Measurements from ENCODE around the gene GSTM1.

GSTM1 gene

DNA sequence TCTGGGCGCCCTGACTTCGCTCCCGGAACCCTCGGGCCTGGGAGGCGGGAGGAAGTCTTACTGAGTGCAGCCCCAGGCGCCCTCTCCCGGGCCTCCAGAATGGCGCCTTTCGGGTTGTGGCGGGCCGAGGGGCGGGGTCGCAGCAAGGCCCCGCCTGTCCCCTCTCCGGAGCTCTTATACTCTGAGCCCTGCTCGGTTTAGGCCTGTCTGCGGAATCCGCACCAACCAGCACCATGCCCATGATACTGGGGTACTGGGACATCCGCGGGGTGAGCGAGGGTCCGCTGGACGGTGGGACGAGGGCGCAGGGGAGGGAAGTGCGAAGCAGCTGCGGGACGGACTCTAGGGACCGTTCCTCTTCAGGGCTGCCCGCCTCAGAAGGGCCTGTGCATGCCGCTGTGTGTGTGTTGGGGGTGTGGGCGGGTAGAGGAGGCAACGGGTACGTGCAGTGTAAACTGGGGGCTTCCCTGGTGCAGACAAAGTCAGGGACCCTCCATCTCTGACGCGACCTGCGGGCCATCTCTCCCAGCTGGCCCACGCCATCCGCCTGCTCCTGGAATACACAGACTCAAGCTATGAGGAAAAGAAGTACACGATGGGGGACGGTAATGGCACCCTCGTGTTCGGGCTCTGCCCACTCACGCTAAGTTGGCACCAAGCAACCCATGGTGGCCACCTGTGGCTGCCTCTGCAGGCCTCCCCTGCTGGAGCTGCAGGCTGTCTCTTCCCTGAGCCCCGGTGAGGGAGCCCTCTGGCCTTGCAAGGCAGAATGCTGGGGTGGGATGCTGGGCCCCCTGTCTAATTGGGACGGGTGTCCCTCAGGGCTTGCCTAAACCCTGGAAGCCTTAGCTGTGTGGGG is at the start of gene GSTM1:
GSTM1 (plus strand) TSS at position 177 of the 859 bp plus-strand sequence; CDS start at position 234, 57 bp downstream.
- Histone ChIP-seq H3K36me3 (no peaks in the 10 kb centered on the region), H3K9me3 (no peaks in the 10 kb centered on the region), H3K4me3 (ENCODE audit: low read depth in 1 of 2, low read length in 1 of 2) (no peak within 1 kb of the TSS), H3K27ac (no peak within 1 kb of the TSS), H3K4me1 (ENCODE audit: control insufficient read depth in 1 of 2, insufficient read depth in 1 of 2, low read depth in 1 of 2, low read length in 1 of 2) (no peaks in the 10 kb centered on the region), H3K27me3 (no peaks in the 10 kb centered on the region)
- TF ChIP-seq, protein P1, sequence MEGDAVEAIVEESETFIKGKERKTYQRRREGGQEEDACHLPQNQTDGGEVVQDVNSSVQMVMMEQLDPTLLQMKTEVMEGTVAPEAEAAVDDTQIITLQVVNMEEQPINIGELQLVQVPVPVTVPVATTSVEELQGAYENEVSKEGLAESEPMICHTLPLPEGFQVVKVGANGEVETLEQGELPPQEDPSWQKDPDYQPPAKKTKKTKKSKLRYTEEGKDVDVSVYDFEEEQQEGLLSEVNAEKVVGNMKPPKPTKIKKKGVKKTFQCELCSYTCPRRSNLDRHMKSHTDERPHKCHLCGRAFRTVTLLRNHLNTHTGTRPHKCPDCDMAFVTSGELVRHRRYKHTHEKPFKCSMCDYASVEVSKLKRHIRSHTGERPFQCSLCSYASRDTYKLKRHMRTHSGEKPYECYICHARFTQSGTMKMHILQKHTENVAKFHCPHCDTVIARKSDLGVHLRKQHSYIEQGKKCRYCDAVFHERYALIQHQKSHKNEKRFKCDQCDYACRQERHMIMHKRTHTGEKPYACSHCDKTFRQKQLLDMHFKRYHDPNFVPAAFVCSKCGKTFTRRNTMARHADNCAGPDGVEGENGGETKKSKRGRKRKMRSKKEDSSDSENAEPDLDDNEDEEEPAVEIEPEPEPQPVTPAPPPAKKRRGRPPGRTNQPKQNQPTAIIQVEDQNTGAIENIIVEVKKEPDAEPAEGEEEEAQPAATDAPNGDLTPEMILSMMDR (IDR thresholded peaks at IDR 0.05), result peak; percentile 16

DNA sequence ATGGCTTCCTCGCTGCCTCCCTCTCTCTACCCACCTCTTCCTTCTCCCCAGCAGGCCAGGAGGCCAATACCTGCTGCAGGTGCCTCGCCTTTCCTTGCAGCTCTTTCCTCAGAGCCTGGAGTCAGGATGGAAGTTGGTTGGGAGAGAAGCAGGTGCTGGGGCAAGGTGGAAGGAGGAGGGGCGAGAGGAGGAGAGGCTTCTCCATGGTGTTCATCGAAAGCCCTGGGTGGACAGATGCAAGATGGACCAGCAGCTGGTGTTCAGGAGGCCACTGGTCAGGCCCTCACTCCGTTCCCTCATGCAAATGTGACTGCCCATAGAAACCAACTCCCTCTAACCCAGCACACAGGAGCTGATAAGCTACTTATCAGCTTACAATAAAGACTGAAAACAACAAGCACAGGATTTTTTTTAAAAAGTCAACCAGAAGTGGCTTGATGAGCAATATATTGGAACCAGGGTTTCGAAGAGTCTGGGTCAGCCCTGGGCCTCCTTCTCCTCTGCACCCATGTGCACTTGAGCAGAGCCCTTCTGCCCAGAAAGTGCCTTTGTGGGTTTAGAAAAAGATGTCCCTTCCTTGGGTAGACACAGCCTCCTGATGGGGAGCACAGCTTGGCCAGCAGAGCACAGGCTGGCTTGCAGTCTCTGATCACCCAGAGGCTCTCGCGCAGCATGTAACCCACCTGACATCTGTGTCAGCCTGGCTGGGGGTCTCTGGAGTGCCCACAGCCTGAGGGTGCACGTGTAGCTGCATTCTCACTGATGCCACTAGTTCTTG is 48.4 kb upstream of the GSTM1 start:
- Histone ChIP-seq H3K4me3 (ENCODE audit: low read depth in 1 of 2, low read length in 1 of 2) (no peak overlapping the region), H3K9me3 (no peaks in the 10 kb centered on the region), H3K27ac (no peak overlapping the region), H3K36me3 (no peaks in the 10 kb centered on the region), H3K4me1 (ENCODE audit: control insufficient read depth in 1 of 2, insufficient read depth in 1 of 2, low read depth in 1 of 2, low read length in 1 of 2) (peaks cover 6 to 19% of the 10 kb centered on the region in 2 experiments), H3K27me3 (peaks cover 6% of the 10 kb centered on the region)
- TF ChIP-seq, protein P1 (IDR thresholded peaks at IDR 0.05), result no peak

DNA sequence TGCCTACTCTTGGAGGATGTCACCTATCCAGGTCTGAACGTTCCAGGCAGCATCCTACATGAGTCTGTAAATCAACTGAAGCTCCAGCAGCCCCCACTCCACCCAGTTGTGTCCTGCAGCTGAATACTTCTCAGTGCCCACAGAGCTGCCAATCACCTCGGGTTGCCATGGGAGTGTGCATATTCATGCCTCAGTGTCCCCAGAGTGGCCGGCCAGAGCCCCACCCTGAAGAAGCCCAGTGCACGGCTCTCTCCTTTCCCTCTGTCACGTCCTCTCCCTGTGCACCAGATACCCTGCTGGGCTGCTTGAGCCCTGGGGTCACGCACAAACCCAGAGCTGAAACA is 47.8 kb upstream of the GSTM1 start:
- Histone ChIP-seq H3K4me3 (ENCODE audit: low read depth in 1 of 2, low read length in 1 of 2) (no peak overlapping the region), H3K4me1 (ENCODE audit: control insufficient read depth in 1 of 2, insufficient read depth in 1 of 2, low read depth in 1 of 2, low read length in 1 of 2) (peaks cover 6 to 15% of the 10 kb centered on the region in 2 experiments), H3K36me3 (no peaks in the 10 kb centered on the region), H3K27ac (no peak overlapping the region), H3K9me3 (no peaks in the 10 kb centered on the region), H3K27me3 (peaks cover 6% of the 10 kb centered on the region)
- TF ChIP-seq, protein P1 (IDR thresholded peaks at IDR 0.05), result no peak

DNA sequence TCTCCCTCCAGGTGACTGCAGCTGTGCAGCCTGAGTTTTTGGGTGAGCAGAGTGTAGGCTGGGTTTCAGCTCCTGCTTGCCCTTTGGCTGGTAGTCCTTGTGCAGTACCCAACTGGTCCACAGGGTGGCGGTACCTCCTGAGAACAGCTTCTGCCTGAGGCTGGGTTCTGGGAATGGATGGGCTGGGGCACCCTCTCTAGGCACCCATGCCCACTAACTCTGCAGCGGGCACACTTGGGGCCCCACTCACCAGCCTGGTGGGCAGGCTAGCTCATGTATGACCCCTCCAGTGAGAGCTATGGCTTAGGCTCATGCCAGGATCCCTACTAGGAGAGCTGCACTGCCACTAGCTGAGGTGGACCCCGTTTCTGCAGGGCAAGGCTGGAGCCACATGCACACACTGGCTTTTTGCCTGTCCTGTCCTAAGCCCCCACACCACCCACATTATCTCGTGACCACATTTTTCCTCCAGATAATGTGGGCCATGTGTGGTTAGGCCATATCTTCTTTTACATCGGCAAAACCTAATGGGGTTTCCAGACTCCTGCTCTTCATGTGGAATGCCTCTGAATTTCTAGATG is 47.2 kb upstream of the GSTM1 start:
- Histone ChIP-seq H3K27ac (no peak overlapping the region), H3K9me3 (no peaks in the 10 kb centered on the region), H3K27me3 (peaks cover 6% of the 10 kb centered on the region), H3K36me3 (no peaks in the 10 kb centered on the region), H3K4me1 (ENCODE audit: control insufficient read depth in 1 of 2, insufficient read depth in 1 of 2, low read depth in 1 of 2, low read length in 1 of 2) (peaks cover 6 to 15% of the 10 kb centered on the region in 2 experiments), H3K4me3 (ENCODE audit: low read depth in 1 of 2, low read length in 1 of 2) (no peak overlapping the region)
- TF ChIP-seq, protein P1 (IDR thresholded peaks at IDR 0.05), result peak; percentile 96

DNA sequence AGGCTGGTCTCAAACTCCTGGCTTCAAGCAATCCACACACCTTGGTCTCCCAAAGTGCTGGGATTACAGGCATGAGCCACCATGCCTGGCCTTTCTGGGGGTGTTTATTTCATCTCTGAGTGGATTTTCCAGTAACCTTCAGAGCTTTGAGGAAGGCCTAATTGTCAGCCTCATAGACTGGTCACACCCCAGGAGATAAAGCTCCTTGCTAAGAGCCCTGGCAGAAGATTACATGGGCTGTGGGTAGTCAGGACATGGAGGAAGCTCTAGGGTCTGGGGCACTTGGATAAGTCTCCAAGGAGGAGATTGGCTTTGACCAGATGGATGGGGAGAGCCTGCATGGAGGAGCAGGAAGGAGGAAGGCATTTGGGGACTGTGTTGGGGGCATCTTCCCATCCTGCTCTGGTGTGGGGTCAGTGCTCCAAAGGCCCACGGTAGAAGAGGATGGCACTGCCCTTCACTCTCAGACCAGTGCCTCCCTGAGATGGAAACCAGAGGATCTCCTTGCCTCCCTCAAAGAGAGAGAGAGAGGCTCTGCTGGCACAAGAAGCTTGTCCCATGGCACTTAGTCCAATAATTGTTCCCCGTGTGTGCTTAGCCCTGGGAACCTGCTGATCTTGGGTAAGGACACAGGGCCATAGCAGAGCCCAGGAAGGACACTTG is 46.4 kb upstream of the GSTM1 start:
- Histone ChIP-seq H3K27me3 (peaks cover 6% of the 10 kb centered on the region), H3K9me3 (no peaks in the 10 kb centered on the region), H3K27ac (no peak overlapping the region), H3K4me1 (ENCODE audit: control insufficient read depth in 1 of 2, insufficient read depth in 1 of 2, low read depth in 1 of 2, low read length in 1 of 2) (peaks cover 6 to 15% of the 10 kb centered on the region in 2 experiments), H3K4me3 (ENCODE audit: low read depth in 1 of 2, low read length in 1 of 2) (no peak overlapping the region), H3K36me3 (no peaks in the 10 kb centered on the region)
- TF ChIP-seq, protein P1 (IDR thresholded peaks at IDR 0.05), result no peak

Measured in neutrophil (primary cell).